ENCODE results near the gene PIK3CD. TPM values are rescaled to one million over a fixed set of nuclear protein-coding genes. Genes with fewer than 3 reads are reported as not detected.
A peak's percentile ranks its signal among the peaks of the same experiment; 100 is the strongest.

The PIK3CD gene
- total and polyA plus RNA-seq, 2 experiments from 2014 or later: 1.2 to 1.3 TPM

- Histone ChIP-seq H4K20me1 (ENCODE audit: insufficient read depth, poor library complexity, severe bottlenecking) (no peaks in the 10 kb centered on the region), H3K9me2 (replicated peaks; ENCODE audit: insufficient read depth) (no peaks in the 10 kb centered on the region), H3K79me2 (no peaks in the 10 kb centered on the region), H3K4me1 (ENCODE audit: insufficient read depth) (no peaks in the 10 kb centered on the region), H3K9me3 (ENCODE audit: low read depth) (no peaks in the 10 kb centered on the region), H2AFZ (no peak overlapping the region), H3K27ac (no peak overlapping the region), H3K4me2 (no peak overlapping the region), H3K27me3 (peaks cover 1% of the 10 kb centered on the region), H3K36me3 (replicated peaks; ENCODE audit: insufficient read depth, low read depth) (no peaks in the 10 kb centered on the region), H3K4me3 (no peak overlapping the region)
- TF ChIP-seq EZH2phosphoT487 (IDR thresholded peaks at IDR 0.05; ENCODE audit: low read depth, severe bottlenecking, unreplicated experiment): no peak
- no peak for TF ChIP-seq EZH2 (IDR thresholded peaks at IDR 0.05; ENCODE audit: borderline replicate concordance)
- TF ChIP-seq, protein P1, sequence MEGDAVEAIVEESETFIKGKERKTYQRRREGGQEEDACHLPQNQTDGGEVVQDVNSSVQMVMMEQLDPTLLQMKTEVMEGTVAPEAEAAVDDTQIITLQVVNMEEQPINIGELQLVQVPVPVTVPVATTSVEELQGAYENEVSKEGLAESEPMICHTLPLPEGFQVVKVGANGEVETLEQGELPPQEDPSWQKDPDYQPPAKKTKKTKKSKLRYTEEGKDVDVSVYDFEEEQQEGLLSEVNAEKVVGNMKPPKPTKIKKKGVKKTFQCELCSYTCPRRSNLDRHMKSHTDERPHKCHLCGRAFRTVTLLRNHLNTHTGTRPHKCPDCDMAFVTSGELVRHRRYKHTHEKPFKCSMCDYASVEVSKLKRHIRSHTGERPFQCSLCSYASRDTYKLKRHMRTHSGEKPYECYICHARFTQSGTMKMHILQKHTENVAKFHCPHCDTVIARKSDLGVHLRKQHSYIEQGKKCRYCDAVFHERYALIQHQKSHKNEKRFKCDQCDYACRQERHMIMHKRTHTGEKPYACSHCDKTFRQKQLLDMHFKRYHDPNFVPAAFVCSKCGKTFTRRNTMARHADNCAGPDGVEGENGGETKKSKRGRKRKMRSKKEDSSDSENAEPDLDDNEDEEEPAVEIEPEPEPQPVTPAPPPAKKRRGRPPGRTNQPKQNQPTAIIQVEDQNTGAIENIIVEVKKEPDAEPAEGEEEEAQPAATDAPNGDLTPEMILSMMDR (IDR thresholded peaks at IDR 0.05; ENCODE audit: poor library complexity): no peak
- 100% methylated on average over 1 of the region's 1 CpG for WGBS (ENCODE audit: low lambda C conversion rate, missing lambda C conversion rate)
- no peak for DNase-seq (ENCODE audit: low spot score)
Observed at GRCh38 chr1:9684801-9685200, 33.3 kb downstream of the PIK3CD start.

DNA sequence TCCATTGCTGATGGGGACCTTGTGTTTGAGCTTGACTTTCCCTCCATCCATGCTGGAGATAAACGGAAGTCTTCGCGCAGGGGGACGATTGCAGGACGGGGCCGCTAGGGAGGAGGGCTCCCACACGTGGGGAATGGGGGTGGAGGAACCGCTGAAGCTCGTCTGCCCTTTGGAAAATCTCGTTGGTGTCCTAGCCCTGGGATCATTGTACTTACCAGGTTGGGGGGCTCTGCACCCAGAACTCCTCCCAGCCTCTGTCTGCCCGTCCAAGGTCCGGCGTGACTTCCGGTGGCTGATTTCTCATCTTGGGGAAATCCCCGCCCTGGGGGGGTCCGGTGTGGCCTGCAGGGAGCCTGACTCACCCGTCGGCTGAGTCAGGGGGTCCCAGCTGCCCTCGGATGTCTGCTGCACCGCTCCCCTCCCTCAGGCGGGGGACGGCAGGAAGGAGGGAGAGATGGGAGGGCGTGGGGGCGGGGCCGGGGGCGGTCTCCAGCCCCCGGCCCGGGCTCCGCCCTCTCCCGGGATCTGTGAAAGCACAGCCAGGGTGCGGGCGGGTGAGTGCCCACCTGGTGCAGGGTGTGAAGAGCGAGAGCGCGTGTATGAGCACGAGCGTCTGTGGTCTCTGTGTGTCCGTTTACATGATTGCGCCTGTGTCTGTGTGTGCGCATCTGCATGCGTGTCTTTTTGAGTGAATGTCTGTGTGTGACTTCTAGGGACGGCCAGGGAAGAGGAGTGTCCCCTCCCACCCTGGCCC, 35.8 kb downstream of the PIK3CD start:
- H3K79me2 ChIP-seq: no peaks in the 10 kb centered on the region
- H3K9me2 ChIP-seq (replicated peaks; ENCODE audit: insufficient read depth): no peaks in the 10 kb centered on the region
- no peaks in the 10 kb centered on the region for H3K9me3 ChIP-seq (ENCODE audit: low read depth)
- peak overlapping the region; percentile 98 for H3K4me2 ChIP-seq
- H3K4me3 ChIP-seq: peak overlapping the region; percentile 42
- H3K27ac ChIP-seq: no peak overlapping the region
- H2AFZ ChIP-seq: peak overlapping the region; percentile 81
- WGBS (ENCODE audit: low lambda C conversion rate, missing lambda C conversion rate): under 1% methylated on average over 36 of the region's 42 CpGs
- DNase-seq (ENCODE audit: low spot score): peak; percentile 84
- peaks cover 25% of the 10 kb centered on the region for H3K27me3 ChIP-seq
- no peaks in the 10 kb centered on the region for H3K4me1 ChIP-seq (ENCODE audit: insufficient read depth)
- H4K20me1 ChIP-seq (ENCODE audit: insufficient read depth, poor library complexity, severe bottlenecking): no peaks in the 10 kb centered on the region
- no peaks in the 10 kb centered on the region for H3K36me3 ChIP-seq (replicated peaks; ENCODE audit: insufficient read depth, low read depth)
- TF ChIP-seq, protein P1 (IDR thresholded peaks at IDR 0.05; ENCODE audit: poor library complexity): no peak
- no peak for TF ChIP-seq EZH2 (IDR thresholded peaks at IDR 0.05; ENCODE audit: borderline replicate concordance)
- TF ChIP-seq EZH2phosphoT487 (IDR thresholded peaks at IDR 0.05; ENCODE audit: low read depth, severe bottlenecking, unreplicated experiment): no peak

DNA sequence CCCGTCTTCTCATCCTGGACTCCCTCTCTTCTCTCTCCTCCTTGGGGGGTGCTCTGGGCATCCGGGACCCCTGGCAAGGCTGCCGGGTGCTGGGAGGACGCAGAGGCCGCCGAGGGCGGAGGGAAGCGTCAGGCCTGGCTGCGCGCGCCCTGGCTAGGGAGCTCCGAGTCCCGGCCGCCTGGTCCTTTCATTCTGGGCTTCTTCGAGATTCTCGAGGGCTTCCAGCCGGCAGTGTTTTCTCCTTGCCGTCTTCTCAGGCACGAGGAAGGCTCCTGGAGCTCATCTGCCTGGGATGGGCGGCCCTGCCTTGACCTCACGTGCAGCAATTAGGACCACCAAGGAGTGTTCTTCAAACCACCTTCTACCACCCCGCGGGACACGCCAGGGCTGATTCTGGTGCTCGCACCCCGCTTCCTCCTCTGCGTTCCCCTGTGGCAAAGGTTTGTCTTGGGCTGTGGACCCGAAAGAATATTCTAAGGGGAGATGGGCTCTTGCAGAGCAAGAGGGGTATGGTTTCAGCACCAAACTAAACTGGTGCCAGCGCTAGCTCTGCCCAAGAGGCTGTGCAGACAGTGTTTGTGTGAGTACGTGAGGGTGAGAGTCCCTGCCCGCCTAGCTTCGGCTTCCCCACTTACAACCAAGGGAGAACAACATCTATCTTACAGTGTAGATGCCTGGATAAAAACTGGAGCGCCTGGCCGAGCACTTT, 36.5 kb downstream of the PIK3CD start:
- H3K4me3 ChIP-seq: peak overlapping the region; percentile 42
- no peaks in the 10 kb centered on the region for H3K79me2 ChIP-seq
- no peaks in the 10 kb centered on the region for H4K20me1 ChIP-seq (ENCODE audit: insufficient read depth, poor library complexity, severe bottlenecking)
- no peaks in the 10 kb centered on the region for H3K4me1 ChIP-seq (ENCODE audit: insufficient read depth)
- TF ChIP-seq, protein P1 (IDR thresholded peaks at IDR 0.05; ENCODE audit: poor library complexity): no peak
- peaks cover 25% of the 10 kb centered on the region for H3K27me3 ChIP-seq
- H3K4me2 ChIP-seq: peak overlapping the region; percentile 98
- H2AFZ ChIP-seq: peak overlapping the region; percentile 81
- H3K27ac ChIP-seq: no peak overlapping the region
- no peaks in the 10 kb centered on the region for H3K36me3 ChIP-seq (replicated peaks; ENCODE audit: insufficient read depth, low read depth)
- H3K9me2 ChIP-seq (replicated peaks; ENCODE audit: insufficient read depth): no peaks in the 10 kb centered on the region
- peak; percentile 38 for DNase-seq (ENCODE audit: low spot score)
- WGBS (ENCODE audit: low lambda C conversion rate, missing lambda C conversion rate): 6% methylated on average over 32 of the region's 34 CpGs
- H3K9me3 ChIP-seq (ENCODE audit: low read depth): no peaks in the 10 kb centered on the region
